WTC11 (cell line): Measurements from ENCODE around the gene RAB25. TPM values are rescaled to one million over a fixed set of nuclear protein-coding genes. Genes with fewer than 3 reads are reported as not detected.

Source experiments
- ATAC-seq: fragments of 200-7000 bp; cut with Tn5 transposase; 2 replicates; pipeline ENCODE4 v1.10.0; 2021; ENCODE audit warnings: mild to moderate bottlenecking, moderate library complexity
- CTCF ChIA-PET: fragments of 300-600 bp; sonication (Branson Sonifier 250); formaldehyde crosslinking; loops from one replicate; lab custom pipeline; 2021; ENCODE audit warnings: antibody characterized with exemption; lab: Charles Lee
- POLR2A ChIA-PET: fragments of 350-600 bp; sonication (Branson Sonifier 250); formaldehyde crosslinking; loops from one replicate; lab custom pipeline; 2021; ENCODE audit warnings: antibody characterized with exemption; lab: Charles Lee
- DNase-seq: peaks from one replicate; pipeline ENCODE4 v3.0.0; 2021; ENCODE audit warnings: low spot score
- H3K27ac Mint-ChIP-seq: 2 replicates; pipeline ENCODE4 v1.8.0; 2021; ENCODE audit warnings: mixed read lengths
- H3K27me3 Mint-ChIP-seq: 2 replicates; pipeline ENCODE4 v1.8.0; 2021; ENCODE audit warnings: low read depth, mild to moderate bottlenecking, moderate library complexity, mixed read lengths
- H3K36me3 Mint-ChIP-seq: 2 replicates; pipeline ENCODE4 v1.8.0; 2021; ENCODE audit warnings: mixed read lengths
- H3K4me1 Mint-ChIP-seq: 2 replicates; pipeline ENCODE4 v1.8.0; 2022; ENCODE audit warnings: mixed read lengths
- H3K4me3 Mint-ChIP-seq: 2 replicates; pipeline ENCODE4 v1.8.0; 2021; ENCODE audit warnings: mild to moderate bottlenecking, moderate library complexity, mixed read lengths
- H3K9me3 Mint-ChIP-seq: 2 replicates; pipeline ENCODE4 v1.8.0; 2021; ENCODE audit warnings: mixed read lengths
- ELF4 ChIP-seq: sonication (generic); formaldehyde crosslinking; IDR thresholded peaks from 2 replicates; pipeline ENCODE4 v1.8.1; 2022; ENCODE audit warnings: low read depth, mild to moderate bottlenecking, moderate library complexity, missing genetic modification reagents
- ESRRA ChIP-seq: sonication (generic); formaldehyde crosslinking; IDR thresholded peaks from 2 replicates; pipeline ENCODE4 v1.8.1; 2022; ENCODE audit warnings: mild to moderate bottlenecking, missing genetic modification reagents, borderline replicate concordance
- FOXJ3 ChIP-seq: sonication (generic); formaldehyde crosslinking; IDR thresholded peaks from 2 replicates; pipeline ENCODE4 v1.9.0; 2021; ENCODE audit warnings: missing genetic modification reagents, mild to moderate bottlenecking, borderline replicate concordance
- GABPB1 ChIP-seq: sonication (generic); formaldehyde crosslinking; IDR thresholded peaks from 2 replicates; pipeline ENCODE4 v1.8.1; 2023; ENCODE audit warnings: mild to moderate bottlenecking, missing genetic modification reagents
- JUN ChIP-seq: sonication (generic); formaldehyde crosslinking; IDR thresholded peaks from 2 replicates; pipeline ENCODE4 v1.8.0; 2023; ENCODE audit warnings: mild to moderate bottlenecking, missing genetic modification reagents
- KAT7 ChIP-seq: sonication (generic); formaldehyde crosslinking; IDR thresholded peaks from 2 replicates; pipeline ENCODE4 v1.8.1; 2023; ENCODE audit warnings: missing genetic modification reagents, mild to moderate bottlenecking, borderline replicate concordance
- MXD4 ChIP-seq: fragments of 250-450 bp; sonication (Bioruptor Pico); IDR thresholded peaks from 2 replicates; pipeline ENCODE4 v1.8.0; 2021; ENCODE audit warnings: mild to moderate bottlenecking, moderate library complexity, borderline replicate concordance
- NFE2L1 ChIP-seq: sonication (generic); formaldehyde crosslinking; IDR thresholded peaks from 2 replicates; pipeline ENCODE4 v1.8.1; 2023; ENCODE audit warnings: missing genetic modification reagents
- OVOL2 ChIP-seq: fragments of 250-450 bp; sonication (Bioruptor Pico); IDR thresholded peaks from 2 replicates; pipeline ENCODE4 v1.9.0; 2021; ENCODE audit warnings: mild to moderate bottlenecking, borderline replicate concordance
- PRRX2 ChIP-seq: fragments of 250-450 bp; sonication (Bioruptor Pico); IDR thresholded peaks from 2 replicates; pipeline ENCODE4 v1.8.0; 2021; ENCODE audit warnings: mild to moderate bottlenecking
- RORB ChIP-seq: fragments of 250-450 bp; sonication (Bioruptor Pico); IDR thresholded peaks from 2 replicates; pipeline ENCODE4 v1.9.0; 2021; ENCODE audit warnings: mild to moderate bottlenecking
- SOX15 ChIP-seq: fragments of 250-450 bp; sonication (Bioruptor Pico); IDR thresholded peaks from 2 replicates; pipeline ENCODE4 v1.9.0; 2021; ENCODE audit warnings: mild to moderate bottlenecking
- SP1 ChIP-seq: sonication (generic); formaldehyde crosslinking; conservative IDR thresholded peaks from 2 replicates; pipeline ENCODE4 v1.8.1; 2022; ENCODE audit warnings: missing genetic modification reagents
- TCF7 ChIP-seq: sonication (generic); formaldehyde crosslinking; IDR thresholded peaks from 2 replicates; pipeline ENCODE4 v1.8.0; 2022; ENCODE audit warnings: mild to moderate bottlenecking, low read depth, missing genetic modification reagents, moderate library complexity
- TEAD1 ChIP-seq: sonication (generic); formaldehyde crosslinking; IDR thresholded peaks from 2 replicates; pipeline ENCODE4 v1.8.0; 2022; ENCODE audit warnings: mild to moderate bottlenecking, missing genetic modification reagents
- ZNF121 ChIP-seq: sonication (generic); formaldehyde crosslinking; IDR thresholded peaks from 2 replicates; pipeline ENCODE4 v1.8.0; 2023; ENCODE audit warnings: missing genetic modification reagents
- ZNF219 ChIP-seq: sonication (generic); formaldehyde crosslinking; IDR thresholded peaks from 2 replicates; pipeline ENCODE4 v1.8.0; 2023; ENCODE audit warnings: missing genetic modification reagents, mild to moderate bottlenecking, borderline replicate concordance
- ZNF263 ChIP-seq: sonication (generic); formaldehyde crosslinking; IDR thresholded peaks from 2 replicates; pipeline ENCODE4 v1.8.1; 2022; ENCODE audit warnings: low read depth, mild to moderate bottlenecking, moderate library complexity, missing genetic modification reagents
- ZNF396 ChIP-seq: fragments of 250-450 bp; sonication (Bioruptor Pico); IDR thresholded peaks from 2 replicates; pipeline ENCODE4 v1.8.0; 2021; ENCODE audit warnings: mild to moderate bottlenecking, moderate library complexity, borderline replicate concordance
- ZNF416 ChIP-seq: fragments of 250-450 bp; sonication (Bioruptor Pico); IDR thresholded peaks from 2 replicates; pipeline ENCODE4 v1.9.0; 2021; ENCODE audit warnings: mild to moderate bottlenecking, inconsistent platforms
- ZNF671 ChIP-seq: fragments of 250-450 bp; sonication (Bioruptor Pico); IDR thresholded peaks from 2 replicates; pipeline ENCODE4 v1.8.0; 2021; ENCODE audit warnings: mild to moderate bottlenecking
- total RNA-seq: library from RNA; stranded (reverse); gene quantifications from 3 replicates; pipeline ENCODE4 v1.2.3, GENCODE V29; 2021
- TF ChIP-seq, protein P1 (sequence below): fragments of 250-450 bp; sonication (Bioruptor Pico); IDR thresholded peaks from 2 replicates; pipeline ENCODE4 v2.1.2; 2022; ENCODE audit warnings: mild to moderate bottlenecking, moderate library complexity
- TF ChIP-seq, protein P2 (sequence below): sonication (generic); formaldehyde crosslinking; IDR thresholded peaks from 2 replicates; pipeline ENCODE4 v1.8.0; 2022; ENCODE audit warnings: mild to moderate bottlenecking, missing genetic modification reagents
- TF ChIP-seq, protein P3 (sequence below): sonication (generic); formaldehyde crosslinking; IDR thresholded peaks from 2 replicates; pipeline ENCODE4 v1.8.1; 2023; ENCODE audit warnings: mild to moderate bottlenecking, missing genetic modification reagents
- TF ChIP-seq, protein P4 (sequence below): sonication (generic); formaldehyde crosslinking; conservative IDR thresholded peaks from 2 replicates; pipeline ENCODE4 v1.8.1; 2023; ENCODE audit warnings: mild to moderate bottlenecking, low read depth, missing genetic modification reagents, moderate library complexity
- TF ChIP-seq, protein P5 (sequence below): sonication (generic); formaldehyde crosslinking; conservative IDR thresholded peaks from 2 replicates; pipeline ENCODE4 v1.8.1; 2022; ENCODE audit warnings: mild to moderate bottlenecking, missing genetic modification reagents
- TF ChIP-seq, protein P6 (sequence below): sonication (generic); formaldehyde crosslinking; IDR thresholded peaks from 2 replicates; pipeline ENCODE4 v1.8.0; 2022; ENCODE audit warnings: mild to moderate bottlenecking, missing genetic modification reagents

Gene RAB25
- total RNA-seq, 1 experiment from 2014 or later, result 61.9 TPM

DNA sequence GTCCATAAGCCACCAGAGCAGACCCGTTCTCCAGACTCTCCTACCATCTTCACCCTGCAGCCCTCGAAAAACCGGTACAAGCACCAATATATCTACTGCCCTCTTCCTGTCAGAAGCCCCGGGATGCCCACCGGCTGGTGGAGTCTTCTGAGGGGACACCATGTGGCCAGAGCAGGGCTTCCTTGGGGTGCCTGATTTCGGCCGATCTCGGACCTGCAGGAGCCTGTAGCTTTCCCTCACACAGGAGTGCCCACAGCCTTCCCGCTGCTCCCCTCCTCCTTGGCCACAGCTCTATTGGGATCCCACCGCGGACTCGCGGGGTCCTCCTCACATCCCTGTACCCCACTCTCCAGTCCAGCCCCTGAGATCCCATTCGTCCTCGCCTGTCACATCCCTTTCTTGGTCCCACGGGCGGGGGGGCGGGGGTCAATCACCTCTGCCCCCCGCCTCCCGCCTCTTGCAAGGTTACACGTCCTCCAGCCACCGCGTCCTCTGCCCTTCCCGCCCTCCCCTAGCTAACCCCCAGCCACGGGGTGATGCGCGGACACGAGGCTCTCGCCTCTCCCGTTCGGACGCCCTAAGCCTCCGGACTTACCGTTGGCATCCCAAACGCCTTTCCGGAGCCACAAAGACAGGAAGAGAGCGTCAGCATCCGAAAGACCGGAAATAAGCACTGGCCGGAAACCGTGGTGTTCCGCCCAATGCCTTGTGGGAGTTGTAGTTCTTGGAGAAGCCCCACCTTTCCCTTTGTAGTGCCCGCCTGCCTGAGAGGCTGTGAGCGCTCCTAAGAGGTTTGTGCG, 40.5 kb upstream of the RAB25 start, which contains the start of gene SSR2:
Gene SSR2 (minus strand): TSS at position 659 of the 800 bp plus-strand sequence. CDS start 784 bp downstream, outside the sequence.
- H3K9me3 Mint-ChIP-seq, result no peaks in the 10 kb centered on the region
- peak; percentile 92 for ATAC-seq
- CTCF ChIA-PET, result interaction anchor here (1.0 to 1.4 kb wide), 6 partner anchors 46 to 116 kb away, joined by 3 to 9 read pairs (median 3); no protein-coding TSS in a partner anchor
- TF ChIP-seq TCF7 (CRISPR knock-in tag) (no peak), FOXJ3 (CRISPR knock-in tag) (no peak), ZNF263 (CRISPR knock-in tag) (no peak), ZNF121 (no peak), ZNF671 (CRISPR knock-in tag) (no peak), JUN (CRISPR knock-in tag) (no peak), NFE2L1 (CRISPR knock-in tag) (no peak), ELF4 (CRISPR knock-in tag) (no peak), ZNF416 (no peak), RORB (no peak), ZNF219 (CRISPR knock-in tag) (no peak), KAT7 (no peak), ZNF396 (no peak), TEAD1 (0 out of 2 replicates have a peak, but pooled peaks have one; percentile 57), GABPB1 (CRISPR knock-in tag) (peak; percentile 60; the same call in 1 of the 2 replicates), ESRRA (CRISPR knock-in tag) (no peak), SOX15 (CRISPR knock-in tag) (no peak), MXD4 (CRISPR knock-in tag) (no peak), SP1 (peak; percentile 71), PRRX2 (CRISPR knock-in tag) (no peak), OVOL2 (CRISPR knock-in tag) (no peak)
- TF ChIP-seq, protein P1, sequence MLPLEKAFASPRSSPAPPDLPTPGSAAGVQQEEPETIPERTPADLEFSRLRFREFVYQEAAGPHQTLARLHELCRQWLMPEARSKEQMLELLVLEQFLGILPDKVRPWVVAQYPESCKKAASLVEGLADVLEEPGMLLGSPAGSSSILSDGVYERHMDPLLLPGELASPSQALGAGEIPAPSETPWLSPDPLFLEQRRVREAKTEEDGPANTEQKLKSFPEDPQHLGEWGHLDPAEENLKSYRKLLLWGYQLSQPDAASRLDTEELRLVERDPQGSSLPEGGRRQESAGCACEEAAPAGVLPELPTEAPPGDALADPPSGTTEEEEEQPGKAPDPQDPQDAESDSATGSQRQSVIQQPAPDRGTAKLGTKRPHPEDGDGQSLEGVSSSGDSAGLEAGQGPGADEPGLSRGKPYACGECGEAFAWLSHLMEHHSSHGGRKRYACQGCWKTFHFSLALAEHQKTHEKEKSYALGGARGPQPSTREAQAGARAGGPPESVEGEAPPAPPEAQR, result no peak
- TF ChIP-seq, protein P2, sequence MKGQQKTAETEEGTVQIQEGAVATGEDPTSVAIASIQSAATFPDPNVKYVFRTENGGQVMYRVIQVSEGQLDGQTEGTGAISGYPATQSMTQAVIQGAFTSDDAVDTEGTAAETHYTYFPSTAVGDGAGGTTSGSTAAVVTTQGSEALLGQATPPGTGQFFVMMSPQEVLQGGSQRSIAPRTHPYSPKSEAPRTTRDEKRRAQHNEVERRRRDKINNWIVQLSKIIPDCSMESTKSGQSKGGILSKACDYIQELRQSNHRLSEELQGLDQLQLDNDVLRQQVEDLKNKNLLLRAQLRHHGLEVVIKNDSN, result no peak
- TF ChIP-seq, protein P3, sequence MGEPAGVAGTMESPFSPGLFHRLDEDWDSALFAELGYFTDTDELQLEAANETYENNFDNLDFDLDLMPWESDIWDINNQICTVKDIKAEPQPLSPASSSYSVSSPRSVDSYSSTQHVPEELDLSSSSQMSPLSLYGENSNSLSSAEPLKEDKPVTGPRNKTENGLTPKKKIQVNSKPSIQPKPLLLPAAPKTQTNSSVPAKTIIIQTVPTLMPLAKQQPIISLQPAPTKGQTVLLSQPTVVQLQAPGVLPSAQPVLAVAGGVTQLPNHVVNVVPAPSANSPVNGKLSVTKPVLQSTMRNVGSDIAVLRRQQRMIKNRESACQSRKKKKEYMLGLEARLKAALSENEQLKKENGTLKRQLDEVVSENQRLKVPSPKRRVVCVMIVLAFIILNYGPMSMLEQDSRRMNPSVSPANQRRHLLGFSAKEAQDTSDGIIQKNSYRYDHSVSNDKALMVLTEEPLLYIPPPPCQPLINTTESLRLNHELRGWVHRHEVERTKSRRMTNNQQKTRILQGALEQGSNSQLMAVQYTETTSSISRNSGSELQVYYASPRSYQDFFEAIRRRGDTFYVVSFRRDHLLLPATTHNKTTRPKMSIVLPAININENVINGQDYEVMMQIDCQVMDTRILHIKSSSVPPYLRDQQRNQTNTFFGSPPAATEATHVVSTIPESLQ (CRISPR knock-in tag), result no peak
- TF ChIP-seq, protein P4, sequence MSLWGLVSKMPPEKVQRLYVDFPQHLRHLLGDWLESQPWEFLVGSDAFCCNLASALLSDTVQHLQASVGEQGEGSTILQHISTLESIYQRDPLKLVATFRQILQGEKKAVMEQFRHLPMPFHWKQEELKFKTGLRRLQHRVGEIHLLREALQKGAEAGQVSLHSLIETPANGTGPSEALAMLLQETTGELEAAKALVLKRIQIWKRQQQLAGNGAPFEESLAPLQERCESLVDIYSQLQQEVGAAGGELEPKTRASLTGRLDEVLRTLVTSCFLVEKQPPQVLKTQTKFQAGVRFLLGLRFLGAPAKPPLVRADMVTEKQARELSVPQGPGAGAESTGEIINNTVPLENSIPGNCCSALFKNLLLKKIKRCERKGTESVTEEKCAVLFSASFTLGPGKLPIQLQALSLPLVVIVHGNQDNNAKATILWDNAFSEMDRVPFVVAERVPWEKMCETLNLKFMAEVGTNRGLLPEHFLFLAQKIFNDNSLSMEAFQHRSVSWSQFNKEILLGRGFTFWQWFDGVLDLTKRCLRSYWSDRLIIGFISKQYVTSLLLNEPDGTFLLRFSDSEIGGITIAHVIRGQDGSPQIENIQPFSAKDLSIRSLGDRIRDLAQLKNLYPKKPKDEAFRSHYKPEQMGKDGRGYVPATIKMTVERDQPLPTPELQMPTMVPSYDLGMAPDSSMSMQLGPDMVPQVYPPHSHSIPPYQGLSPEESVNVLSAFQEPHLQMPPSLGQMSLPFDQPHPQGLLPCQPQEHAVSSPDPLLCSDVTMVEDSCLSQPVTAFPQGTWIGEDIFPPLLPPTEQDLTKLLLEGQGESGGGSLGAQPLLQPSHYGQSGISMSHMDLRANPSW, result no peak
- TF ChIP-seq, protein P5, sequence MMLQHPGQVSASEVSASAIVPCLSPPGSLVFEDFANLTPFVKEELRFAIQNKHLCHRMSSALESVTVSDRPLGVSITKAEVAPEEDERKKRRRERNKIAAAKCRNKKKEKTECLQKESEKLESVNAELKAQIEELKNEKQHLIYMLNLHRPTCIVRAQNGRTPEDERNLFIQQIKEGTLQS, result no peak
- TF ChIP-seq, protein P6, sequence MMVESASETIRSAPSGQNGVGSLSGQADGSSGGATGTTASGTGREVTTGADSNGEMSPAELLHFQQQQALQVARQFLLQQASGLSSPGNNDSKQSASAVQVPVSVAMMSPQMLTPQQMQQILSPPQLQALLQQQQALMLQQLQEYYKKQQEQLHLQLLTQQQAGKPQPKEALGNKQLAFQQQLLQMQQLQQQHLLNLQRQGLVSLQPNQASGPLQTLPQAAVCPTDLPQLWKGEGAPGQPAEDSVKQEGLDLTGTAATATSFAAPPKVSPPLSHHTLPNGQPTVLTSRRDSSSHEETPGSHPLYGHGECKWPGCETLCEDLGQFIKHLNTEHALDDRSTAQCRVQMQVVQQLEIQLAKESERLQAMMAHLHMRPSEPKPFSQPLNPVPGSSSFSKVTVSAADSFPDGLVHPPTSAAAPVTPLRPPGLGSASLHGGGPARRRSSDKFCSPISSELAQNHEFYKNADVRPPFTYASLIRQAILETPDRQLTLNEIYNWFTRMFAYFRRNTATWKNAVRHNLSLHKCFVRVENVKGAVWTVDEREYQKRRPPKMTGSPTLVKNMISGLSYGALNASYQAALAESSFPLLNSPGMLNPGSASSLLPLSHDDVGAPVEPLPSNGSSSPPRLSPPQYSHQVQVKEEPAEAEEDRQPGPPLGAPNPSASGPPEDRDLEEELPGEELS (CRISPR knock-in tag), result peak; percentile 22; the same call in 1 of the 2 replicates
- TF ChIP-seq, all 79 proteins: peak for 4
- POLR2A ChIA-PET, result interaction anchor here (1.0 kb wide), 1 partner anchor 12 kb away, joined by 4 read pairs; no protein-coding TSS in a partner anchor
- peak; percentile 91 for DNase-seq
- Mint-ChIP-seq H3K36me3 (peaks cover 33% of the 10 kb centered on the region), H3K4me3 (peak within 1 kb of the TSS; percentile 85), H3K27ac (peak within 1 kb of the TSS; percentile 60), H3K4me1 (peaks cover 9% of the 10 kb centered on the region), H3K27me3 (peaks cover 28% of the 10 kb centered on the region)
